Measurements from ENCODE around the gene SLC6A3.
"Not testable (repeated sequence)": the region's sequence is repeated elsewhere in the genome, so short reads cannot be mapped to it uniquely, and the experiment has no call there.

Gene SLC6A3

DNA sequence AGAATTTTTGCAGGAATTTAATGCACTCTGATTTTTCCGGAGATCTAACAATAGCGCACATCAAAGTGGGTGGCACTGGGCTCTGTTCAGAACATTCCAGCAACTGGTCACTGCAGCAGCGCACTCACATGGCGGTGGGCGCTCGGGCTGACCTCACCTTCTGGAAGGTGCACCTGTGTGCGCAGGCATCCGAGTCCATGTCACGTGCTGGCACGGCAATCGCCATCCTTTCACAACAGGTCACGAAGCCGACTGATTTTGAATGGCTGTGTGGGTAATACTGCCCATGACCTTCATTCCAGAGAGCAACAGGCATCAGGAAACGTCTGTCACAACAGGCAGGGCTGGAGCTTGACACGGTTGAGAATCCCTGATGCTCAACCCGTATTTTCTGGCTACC, 81.7 kb downstream of the SLC6A3 start:
- DNase-seq (ENCODE audit: insufficient read length, low spot score) (no peak), FAIRE-seq (no peak)
- TF ChIP-seq CTCF (IDR thresholded peaks at IDR 0.05; ENCODE audit: insufficient read depth, missing control alignments) = no peak

- FAIRE-seq = no peak
- TF ChIP-seq CTCF (IDR thresholded peaks at IDR 0.05; ENCODE audit: insufficient read depth, missing control alignments) = no peak
- DNase-seq (ENCODE audit: insufficient read length, low spot score) = no peak
Observed at GRCh38 chr5:1363160-1363559, 82.1 kb downstream of the SLC6A3 start.

DNA sequence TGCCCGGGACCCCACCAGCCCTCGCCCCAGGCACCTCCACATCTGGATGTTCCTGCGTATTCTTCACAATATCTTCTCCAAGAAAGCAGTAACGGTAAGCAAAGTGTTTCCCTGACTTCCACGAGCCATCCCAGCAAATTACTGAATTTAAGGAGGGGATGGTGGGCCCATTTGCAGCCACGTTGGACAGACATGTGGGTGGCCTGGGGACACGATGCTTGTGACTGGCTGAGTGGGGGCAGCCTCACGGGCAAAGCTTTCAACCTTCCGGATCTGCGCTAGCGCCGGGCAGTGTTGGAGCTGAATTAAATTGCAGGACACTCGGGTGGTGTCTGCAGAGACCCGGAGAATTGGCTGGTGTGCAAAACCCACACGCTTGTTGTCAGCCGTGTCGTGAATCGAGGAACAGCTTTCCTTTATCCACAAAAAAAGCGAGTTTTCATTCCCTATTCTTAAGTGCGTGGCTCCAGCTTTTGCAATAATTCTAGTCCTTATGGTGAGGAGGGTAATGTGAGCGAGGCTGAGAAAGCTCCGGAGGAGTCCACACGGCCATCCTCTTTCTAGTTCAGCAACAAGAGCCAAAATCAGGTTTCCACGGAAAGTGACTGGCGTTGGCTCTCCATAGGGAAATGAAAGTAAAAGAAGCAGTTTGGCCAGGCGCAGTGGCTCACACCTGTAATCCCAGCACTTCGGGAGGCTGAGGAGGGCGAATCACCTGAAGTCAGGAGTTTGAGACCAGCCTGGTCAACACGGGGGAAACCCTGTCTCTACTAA, 82.8 kb downstream of the SLC6A3 start:
- no peak for TF ChIP-seq CTCF (IDR thresholded peaks at IDR 0.05; ENCODE audit: insufficient read depth, missing control alignments)
- no peak for DNase-seq (ENCODE audit: insufficient read length, low spot score)
- no peak for FAIRE-seq

- DNase-seq (ENCODE audit: insufficient read length, low spot score) (no peak), FAIRE-seq (no peak)
- TF ChIP-seq CTCF (IDR thresholded peaks at IDR 0.05; ENCODE audit: insufficient read depth, missing control alignments) = no peak
Observed at GRCh38 chr5:1360861-1361260, 84.4 kb downstream of the SLC6A3 start.

DNA sequence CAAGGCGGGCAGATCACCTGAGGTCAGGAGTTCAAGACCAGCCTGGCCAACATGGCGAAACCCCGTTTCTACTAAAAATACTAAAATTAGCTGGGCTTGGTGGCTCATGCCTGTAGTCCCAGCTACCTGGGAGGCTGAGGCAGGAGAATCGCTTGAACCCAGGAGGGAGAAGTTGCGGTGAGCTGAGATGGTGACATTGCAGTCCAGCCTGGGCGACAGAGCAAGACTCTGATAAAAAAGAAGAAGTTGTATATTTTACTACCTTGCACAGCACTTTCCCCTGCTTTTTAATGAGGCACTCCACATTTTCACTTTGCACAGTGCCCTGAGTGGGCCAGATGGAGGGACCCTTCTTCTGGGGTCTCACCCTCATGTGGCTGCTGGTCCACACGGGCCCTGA, 84.9 kb downstream of the SLC6A3 start:
- not testable (repeated sequence) for DNase-seq (ENCODE audit: insufficient read length, low spot score); FAIRE-seq

DNA sequence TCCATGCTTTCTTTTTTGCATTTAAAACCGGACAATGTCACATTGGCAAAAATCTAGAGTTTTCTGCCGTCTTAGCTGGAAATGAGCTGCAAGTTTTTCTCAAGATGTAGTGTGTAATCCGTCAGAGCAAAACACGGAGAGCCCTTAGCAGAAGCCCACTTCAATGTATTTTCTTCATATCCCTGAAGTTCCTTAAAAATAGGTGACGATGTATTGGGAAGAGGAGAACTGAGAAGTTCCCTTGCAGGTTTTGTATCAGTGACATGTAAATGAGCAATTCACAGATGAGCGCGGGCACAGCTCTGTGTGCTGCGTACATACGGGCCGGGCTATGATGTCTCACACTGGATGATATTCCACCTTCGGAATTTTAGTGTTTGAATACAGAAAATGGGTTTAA, 85.5 kb downstream of the SLC6A3 start:
- no peak for TF ChIP-seq CTCF (IDR thresholded peaks at IDR 0.05; ENCODE audit: insufficient read depth, missing control alignments)
- FAIRE-seq (no peak), DNase-seq (ENCODE audit: insufficient read length, low spot score) (no peak)

DNA sequence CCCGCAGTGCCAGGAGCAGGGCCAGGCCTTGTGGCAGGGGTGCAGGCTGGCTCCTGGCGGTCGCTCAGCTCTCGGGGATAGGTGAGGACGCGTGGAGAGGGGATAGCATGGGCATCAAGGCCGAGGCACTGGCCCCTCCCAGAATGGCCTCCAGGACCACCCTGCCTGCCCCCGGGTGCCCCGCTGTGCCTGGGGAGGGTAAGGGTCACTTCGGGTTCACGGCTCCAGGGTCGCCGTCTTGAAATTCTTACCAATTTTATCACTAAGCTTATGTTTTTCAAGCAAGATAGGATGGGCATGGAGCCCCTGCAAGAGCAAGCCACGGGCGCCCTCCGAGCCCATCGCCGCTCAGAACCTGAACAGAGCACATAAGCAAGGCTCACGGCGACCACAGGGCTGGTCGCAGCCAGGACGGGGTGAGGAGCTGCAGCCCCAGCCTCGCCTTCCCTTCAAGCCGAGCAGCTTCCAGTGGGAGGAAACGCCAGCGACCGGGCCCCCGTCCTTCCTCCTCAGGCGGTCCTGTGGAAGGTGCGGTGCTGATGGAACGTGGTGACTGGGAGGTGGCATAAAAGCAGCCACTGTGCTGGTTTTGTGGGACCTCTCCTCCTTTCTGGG, 86.1 kb downstream of the SLC6A3 start:
- FAIRE-seq (no peak), DNase-seq (ENCODE audit: insufficient read length, low spot score) (no peak)
- no peak for TF ChIP-seq CTCF (IDR thresholded peaks at IDR 0.05; ENCODE audit: insufficient read depth, missing control alignments)

Data from D721Med (cell line).